ENCODE data around the gene CASP14.

Gene CASP14

GRCh38 chr19:15047680-15048079, 1.6 kb upstream of the CASP14 start:
- TF ChIP-seq TAF1 (IDR thresholded peaks at IDR 0.05; ENCODE audit: borderline replicate concordance, insufficient read depth, low read length) (no peak), FOXP2 (optimal IDR thresholded peaks at IDR 0.05; ENCODE audit: borderline replicate concordance, extremely low read depth, extremely low read length, insufficient read depth) (no peak), REST (IDR thresholded peaks at IDR 0.05; ENCODE audit: insufficient read depth in 1 of 2, low read depth in 2 of 2, low read length in 2 of 2) (no peak)

GRCh38 chr19:15048128-15048527, 1.2 kb upstream of the CASP14 start:
- TF ChIP-seq POLR2AphosphoS5 (IDR thresholded peaks at IDR 0.05; ENCODE audit: low read depth, low read length), result no peak
- TF ChIP-seq TAF1 (IDR thresholded peaks at IDR 0.05; ENCODE audit: borderline replicate concordance, insufficient read depth, low read length), result no peak
- no peak for TF ChIP-seq SIN3A (IDR thresholded peaks at IDR 0.05; ENCODE audit: borderline replicate concordance, insufficient read depth, low read length)
- TF ChIP-seq REST (IDR thresholded peaks at IDR 0.05; ENCODE audit: insufficient read depth in 1 of 2, low read depth in 2 of 2, low read length in 2 of 2), result no peak
- TF ChIP-seq FOXP2 (optimal IDR thresholded peaks at IDR 0.05; ENCODE audit: borderline replicate concordance, extremely low read depth, extremely low read length, insufficient read depth), result no peak

DNA sequence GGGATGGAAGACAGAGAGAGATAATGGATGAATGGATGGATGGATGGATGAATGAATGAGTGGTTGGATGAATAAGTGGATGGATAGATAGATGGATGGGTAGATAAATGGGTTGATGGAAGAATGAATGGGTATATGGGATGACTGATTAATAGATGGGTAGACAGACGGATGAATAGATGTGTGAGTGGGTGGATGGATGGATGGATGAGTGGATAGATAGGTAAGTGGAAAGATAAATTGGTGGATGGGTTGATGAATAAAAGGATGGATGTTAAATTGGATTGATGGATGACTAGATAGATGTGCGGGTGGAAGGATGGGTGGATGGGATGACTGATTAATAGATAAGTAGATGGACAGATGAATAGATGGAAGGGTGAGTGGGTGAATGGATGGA, 1.4 kb downstream of the CASP14 start:
- TF ChIP-seq FOXP2 (optimal IDR thresholded peaks at IDR 0.05; ENCODE audit: borderline replicate concordance, extremely low read depth, extremely low read length, insufficient read depth), result no peak
- TF ChIP-seq TAF1 (IDR thresholded peaks at IDR 0.05; ENCODE audit: borderline replicate concordance, insufficient read depth, low read length), result no peak
- TF ChIP-seq POLR2AphosphoS5 (IDR thresholded peaks at IDR 0.05; ENCODE audit: low read depth, low read length), result no peak

DNA sequence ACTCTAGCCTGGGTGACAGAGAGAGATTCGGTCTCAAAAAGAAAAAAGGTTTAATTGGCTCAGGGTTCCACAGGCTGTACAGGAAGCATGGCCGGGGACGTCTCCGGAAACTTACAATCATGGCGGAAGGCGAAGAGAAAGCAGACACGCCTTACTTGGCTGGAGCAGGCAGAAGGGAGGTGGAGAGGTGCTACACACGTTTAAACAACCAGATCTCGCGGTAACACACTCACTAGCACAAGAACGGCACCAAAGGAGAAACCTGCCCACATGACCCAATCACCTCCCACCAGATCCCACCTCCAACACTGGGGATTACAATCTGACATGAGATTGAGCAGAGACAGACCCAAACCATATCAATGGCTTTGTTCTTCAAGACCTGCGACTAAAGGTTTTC, 12.8 kb downstream of the CASP14 start:
- no peak for TF ChIP-seq REST (IDR thresholded peaks at IDR 0.05; ENCODE audit: insufficient read depth in 1 of 2, low read depth in 2 of 2, low read length in 2 of 2)
- TF ChIP-seq POLR2AphosphoS5 (IDR thresholded peaks at IDR 0.05; ENCODE audit: low read depth, low read length), result no peak
- TF ChIP-seq TAF1 (IDR thresholded peaks at IDR 0.05; ENCODE audit: borderline replicate concordance, insufficient read depth, low read length), result no peak
- no peak for TF ChIP-seq FOXP2 (optimal IDR thresholded peaks at IDR 0.05; ENCODE audit: borderline replicate concordance, extremely low read depth, extremely low read length, insufficient read depth)
- no peak for TF ChIP-seq SIN3A (IDR thresholded peaks at IDR 0.05; ENCODE audit: borderline replicate concordance, insufficient read depth, low read length)

GRCh38 chr19:15072930-15073647, 23.8 kb downstream of the CASP14 start:
- TF ChIP-seq REST (IDR thresholded peaks at IDR 0.05; ENCODE audit: insufficient read depth in 1 of 2, low read depth in 2 of 2, low read length in 2 of 2) (no peak), FOXP2 (optimal IDR thresholded peaks at IDR 0.05; ENCODE audit: borderline replicate concordance, extremely low read depth, extremely low read length, insufficient read depth) (no peak), TAF1 (IDR thresholded peaks at IDR 0.05; ENCODE audit: borderline replicate concordance, insufficient read depth, low read length) (no peak), SIN3A (IDR thresholded peaks at IDR 0.05; ENCODE audit: borderline replicate concordance, insufficient read depth, low read length) (no peak), POLR2AphosphoS5 (IDR thresholded peaks at IDR 0.05; ENCODE audit: low read depth, low read length) (no peak)
